Placental pericyte (primary cell): ENCODE data around the gene FNDC10. TPM values are rescaled to one million over a fixed set of nuclear protein-coding genes. Genes with fewer than 3 reads are reported as not detected.

Source experiments
- total RNA-seq: library from RNA; depleted of rRNA; stranded (reverse); fragments of >200 nt; gene quantifications from 2 replicates; pipeline ENCODE4 v1.2.3, GENCODE V29; 2012

The FNDC10 gene
- total RNA-seq: 3.4 and 3.5 TPM in 2 replicates

GRCh38 chr1:1599935-1600860 is at the start of gene FNDC10:
Gene FNDC10 (minus strand): TSS chr1:1600135. CDS start chr1:1600015, 120 bp downstream.

GRCh38 chr1:1631782-1632420 is 32.0 kb upstream of the FNDC10 start, which contains the start of gene MMP23B:
Gene MMP23B (plus strand): TSS chr1:1632173. CDS start chr1:1632219, 46 bp downstream.

GRCh38 chr1:1615256-1616044 is 15.5 kb upstream of the FNDC10 start, which contains the start of gene MIB2:
Gene MIB2 (plus strand): TSS chr1:1615500. CDS start chr1:1623453, 7,953 bp downstream.

GRCh38 chr1:1574721-1575537 is 25.0 kb downstream of the FNDC10 start, which contains the start of gene SSU72:
Gene SSU72 (minus strand): TSS chr1:1574863. CDS start chr1:1574557, 306 bp downstream.

Other genes starting within 250 kb of the FNDC10 start
- gene MXRA8, start 241.6 kb downstream of the FNDC10 start, total RNA-seq: 342 and 367 TPM in 2 replicates
- 78.1 and 134 TPM in 2 replicates for gene AURKAIP1, start 224.9 kb downstream of the FNDC10 start, total RNA-seq
- 96.1 and 129 TPM in 2 replicates for gene CCNL2, start 200.8 kb downstream of the FNDC10 start, total RNA-seq
- 51.9 and 91.8 TPM in 2 replicates for gene MRPL20, start 192.8 kb downstream of the FNDC10 start, total RNA-seq
- gene ANKRD65, start 178.9 kb downstream of the FNDC10 start, total RNA-seq: under 0.01 and 0.14 TPM in 2 replicates
- 5.9 and 7.9 TPM in 2 replicates for gene VWA1, start 164.4 kb downstream of the FNDC10 start, total RNA-seq
- under 0.01 TPM in 1 of 2 replicates, not detected in the other for gene ATAD3C, start 150.4 kb downstream of the FNDC10 start, total RNA-seq
- gene ATAD3B, start 128.4 kb downstream of the FNDC10 start, total RNA-seq: 26.9 and 34.1 TPM in 2 replicates
- 47.1 and 78.2 TPM in 2 replicates for gene ATAD3A, start 88.0 kb downstream of the FNDC10 start, total RNA-seq
- 4.4 and 4.8 TPM in 2 replicates for gene TMEM240, start 59.5 kb downstream of the FNDC10 start, total RNA-seq
- 91.5 and 111 TPM in 2 replicates for gene SSU72, start 25.3 kb downstream of the FNDC10 start, total RNA-seq
- gene MIB2, start 15.4 kb upstream of the FNDC10 start, total RNA-seq: 39.1 and 94.3 TPM in 2 replicates
- gene MMP23B, start 32.0 kb upstream of the FNDC10 start, total RNA-seq: 8.4 and 12.9 TPM in 2 replicates
- 9.2 and 9.8 TPM in 2 replicates for gene CDK11B, start 58.9 kb upstream of the FNDC10 start, total RNA-seq
- 41.1 and 51.4 TPM in 2 replicates for gene SLC35E2B, start 92.7 kb upstream of the FNDC10 start, total RNA-seq
- gene CDK11A, start 124.2 kb upstream of the FNDC10 start, total RNA-seq: 17.1 and 21.5 TPM in 2 replicates
- 58.9 and 65.0 TPM in 2 replicates for gene NADK, start 178.3 kb upstream of the FNDC10 start, total RNA-seq